H1 (cell line): ENCODE data around the gene P2RX7. TPM values are rescaled to one million over a fixed set of nuclear protein-coding genes. Genes with fewer than 3 reads are reported as not detected.

Source experiments
- CTCF ChIA-PET: fragments of 300-600 bp; sonication (Branson Sonifier 250); formaldehyde crosslinking; loops from one replicate; lab custom pipeline; 2021; ENCODE audit not compliant: partially characterized antibody; lab: Charles Lee
- POLR2A ChIA-PET: fragments of 300-600 bp; sonication (Branson Sonifier 250); formaldehyde crosslinking; loops from one replicate; lab custom pipeline; 2021; ENCODE audit warnings: inconsistent platforms; ENCODE audit not compliant: partially characterized antibody; lab: Charles Lee
- DNase-seq, 2 experiments: peaks; one replicate each; pipeline versions ENCODE4 v3.0.0 to v3.0.0-alpha.2; 2010 to 2022; ENCODE audit warnings: low spot score in 2 of 2, low read depth in 1 of 2, mixed read lengths in 1 of 2
- FAIRE-seq: peaks from 2 replicates; lab custom pipeline; 2011; peaks lifted over from hg19 to GRCh38; lab: Jason Lieb, UNC
- H2AFZ ChIP-seq: 2 replicates; pipeline ENCODE4 v1.8.1; 2012; ENCODE audit warnings: low read length, inconsistent platforms
- H2AK5ac ChIP-seq: 2 replicates; pipeline ENCODE4 v1.6.1; 2013; ENCODE audit warnings: low read depth, low read length
- H2BK120ac ChIP-seq: replicated peaks from 2 replicates; pipeline ENCODE3; 2013; ENCODE audit warnings: low read depth, low read length, inconsistent platforms
- H2BK12ac ChIP-seq: 2 replicates; pipeline ENCODE4 v1.6.1; 2013; ENCODE audit warnings: low read depth, low read length
- H2BK15ac ChIP-seq: 2 replicates; pipeline ENCODE4 v1.6.1; 2013; ENCODE audit warnings: low read length
- H2BK20ac ChIP-seq: 2 replicates; pipeline ENCODE4 v1.6.1; 2013; ENCODE audit warnings: low read length
- H2BK5ac ChIP-seq: 2 replicates; pipeline ENCODE4 v1.6.1; 2013; ENCODE audit warnings: low read depth, low read length
- H3K14ac ChIP-seq: 2 replicates; pipeline ENCODE4 v1.6.1; 2013; ENCODE audit warnings: inconsistent platforms; ENCODE audit not compliant: insufficient read length
- H3K18ac ChIP-seq: 2 replicates; pipeline ENCODE4 v1.6.1; 2013; ENCODE audit warnings: low read length; ENCODE audit errors: extremely low read depth
- H3K23ac ChIP-seq: 2 replicates; pipeline ENCODE4 v1.6.1; 2013; ENCODE audit warnings: inconsistent platforms; ENCODE audit not compliant: insufficient read length
- H3K23me2 ChIP-seq: 2 replicates; pipeline ENCODE4 v1.6.1; 2013; ENCODE audit warnings: low read depth, low read length
- H3K27ac ChIP-seq: 2 replicates; pipeline ENCODE4 v1.6.1; 2011; ENCODE audit warnings: low read depth, low read length, inconsistent platforms
- H3K27me3 ChIP-seq, 4 experiments: replicated peaks in 1 of 4; 1 replicate in 1 of 4; 2 replicates in 3 of 4; pipeline versions ENCODE4 v1.6.1 to v1.8.1; 2011 to 2013; ENCODE audit warnings: low read length in 3 of 4, mild to moderate bottlenecking in 3 of 4, inconsistent platforms in 2 of 4, mixed read lengths in 2 of 4, moderate library complexity in 1 of 4; ENCODE audit not compliant: control insufficient read depth in 3 of 4, insufficient read depth in 3 of 4; ENCODE audit errors: extremely low read depth in 1 of 4
- H3K36me3 ChIP-seq, 4 experiments: 2 replicates each; pipeline versions ENCODE4 v1.6.1 to v1.8.1; 2011 to 2013; ENCODE audit warnings: mild to moderate bottlenecking in 4 of 4, low read length in 3 of 4, moderate library complexity in 2 of 4, control low read depth in 1 of 4, inconsistent platforms in 1 of 4; ENCODE audit not compliant: insufficient read depth in 4 of 4, control insufficient read depth in 2 of 4
- H3K4ac ChIP-seq: replicated peaks from 2 replicates; pipeline ENCODE3; 2013; ENCODE audit warnings: low read length, low read depth, mixed read lengths, inconsistent platforms; ENCODE audit not compliant: insufficient read length
- H3K4me1 ChIP-seq, 4 experiments: replicated peaks in 1 of 4; 1 replicate in 1 of 4; 2 replicates in 3 of 4; pipeline versions ENCODE4 v1.6.1 to v1.8.1; 2011 to 2013; ENCODE audit warnings: low read length in 3 of 4, inconsistent platforms in 2 of 4, mixed read lengths in 1 of 4; ENCODE audit not compliant: insufficient read depth in 4 of 4, control insufficient read depth in 3 of 4
- H3K4me2 ChIP-seq, 2 experiments: 2 replicates each; pipeline versions ENCODE4 v1.6.1 to v1.8.1; 2011 to 2013; ENCODE audit warnings: low read depth in 2 of 2, low read length in 2 of 2, control low read depth in 1 of 2, inconsistent platforms in 1 of 2, mild to moderate bottlenecking in 1 of 2; ENCODE audit not compliant: insufficient read depth in 1 of 2
- H3K4me3 ChIP-seq, 4 experiments: fragments of 200-600, 300-600 bp in 1 of 4; sonication (generic), shearing (Covaris generic), sonication (Bioruptor Twin) in 1 of 4; 2 replicates each; pipeline versions ENCODE4 v1.5.1 to v1.8.1; 2011 to 2016; ENCODE audit warnings: low read length in 4 of 4, low read depth in 3 of 4, control low read depth in 2 of 4, inconsistent platforms in 2 of 4, mild to moderate bottlenecking in 2 of 4, mixed read lengths in 1 of 4, moderate library complexity in 1 of 4; ENCODE audit not compliant: insufficient read depth in 2 of 4; ENCODE audit errors: extremely low read depth in 1 of 4
- H3K56ac ChIP-seq: replicated peaks from 2 replicates; pipeline ENCODE3; 2013; ENCODE audit warnings: low read depth, mild to moderate bottlenecking, mixed read lengths, low read length, inconsistent platforms; ENCODE audit not compliant: insufficient read length
- H3K79me1 ChIP-seq: 2 replicates; pipeline ENCODE4 v1.6.1; 2013; ENCODE audit warnings: low read depth, low read length, control low read depth
- H3K79me2 ChIP-seq, 2 experiments: 2 replicates each; pipeline versions ENCODE4 v1.6.1 to v1.8.1; 2012 to 2013; ENCODE audit warnings: low read length in 2 of 2, mild to moderate bottlenecking in 2 of 2, inconsistent platforms in 1 of 2; ENCODE audit not compliant: insufficient read depth in 2 of 2, control insufficient read depth in 1 of 2
- H3K9ac ChIP-seq, 4 experiments: replicated peaks in 1 of 4; 1 replicate in 1 of 4; 2 replicates in 3 of 4; pipeline versions ENCODE4 v1.6.1 to v1.8.1; 2011 to 2013; ENCODE audit warnings: low read depth in 3 of 4, low read length in 3 of 4, control low read depth in 2 of 4, mild to moderate bottlenecking in 2 of 4, moderate library complexity in 2 of 4, inconsistent platforms in 1 of 4; ENCODE audit errors: extremely low read depth in 1 of 4
- H3K9me3 ChIP-seq, 2 experiments: 2 replicates each; pipeline versions ENCODE4 v1.6.1 to v1.8.1; 2012 to 2013; ENCODE audit warnings: mild to moderate bottlenecking in 2 of 2, moderate library complexity in 2 of 2, control low read depth in 1 of 2, inconsistent platforms in 1 of 2, low read depth in 1 of 2, low read length in 1 of 2, mixed read lengths in 1 of 2; ENCODE audit not compliant: insufficient read depth in 2 of 2
- H4K20me1 ChIP-seq, 2 experiments: replicated peaks in 1 of 2; 2 replicates each; pipeline versions ENCODE3 to v1.8.1; 2011 to 2013; ENCODE audit warnings: inconsistent platforms in 2 of 2, low read length in 2 of 2, mild to moderate bottlenecking in 1 of 2; ENCODE audit not compliant: insufficient read depth in 2 of 2, control insufficient read depth in 1 of 2
- H4K5ac ChIP-seq: 2 replicates; pipeline ENCODE4 v1.6.1; 2013; ENCODE audit warnings: low read length, low read depth, mixed read lengths, inconsistent platforms; ENCODE audit not compliant: insufficient read length
- H4K8ac ChIP-seq: 2 replicates; pipeline ENCODE4 v1.8.0; 2013; ENCODE audit warnings: mild to moderate bottlenecking, moderate library complexity, low read length, inconsistent platforms; ENCODE audit not compliant: insufficient read depth; ENCODE audit errors: extremely low read depth
- H4K91ac ChIP-seq: replicated peaks from 2 replicates; pipeline ENCODE3; 2013; ENCODE audit warnings: low read length, mixed read lengths, inconsistent platforms; ENCODE audit not compliant: insufficient read length
- CTCF ChIP-seq, 3 experiments: IDR thresholded peaks; 1 replicate in 2 of 3; 2 replicates in 1 of 3; pipeline versions ENCODE4 v1.5.1 to v1.6.1; 2011; ENCODE audit warnings: low read length in 3 of 3, mild to moderate bottlenecking in 3 of 3, inconsistent platforms in 2 of 3, low read depth in 1 of 3, moderate library complexity in 1 of 3; ENCODE audit not compliant: insufficient read depth in 1 of 3; ENCODE audit errors: control extremely low read depth in 1 of 3
- MAX ChIP-seq: IDR thresholded peaks from 2 replicates; pipeline ENCODE4 v1.6.1; 2012; ENCODE audit warnings: inconsistent platforms
- RAD21 ChIP-seq, 2 experiments: IDR thresholded peaks in 1 of 2; conservative IDR thresholded peaks in 1 of 2; 2 replicates each; pipeline ENCODE4 v1.6.1; 2011; ENCODE audit warnings: low read depth in 2 of 2, low read length in 2 of 2, improper control_type of control experiment in 1 of 2, inconsistent platforms in 1 of 2, mild to moderate bottlenecking in 1 of 2, moderate library complexity in 1 of 2
- SIX5 ChIP-seq: IDR thresholded peaks from 2 replicates; pipeline ENCODE4 v1.6.1; 2011; ENCODE audit warnings: mild to moderate bottlenecking, low read depth, low read length
- WGBS, 2 experiments: shearing (Covaris generic) in 1 of 2; methylation state at CpG; one replicate each; pipeline versions ENCODE4 v1.1.6 to v1.1.7; 2013 to 2015; ENCODE audit warnings: low lambda C conversion rate in 2 of 2, mixed read lengths in 2 of 2, inconsistent platforms in 1 of 2, low coverage in 1 of 2, missing lambda C conversion rate in 1 of 2; ENCODE audit not compliant: insufficient replicate concordance in 2 of 2, insufficient coverage in 1 of 2, insufficient read length in 1 of 2; ENCODE audit errors: extremely low coverage in 1 of 2, missing lambda C conversion rate in 1 of 2; 5-methylcytosine and 5-hydroxymethylcytosine counted together
- polyA plus RNA-seq, 7 experiments: library from polyadenylated mRNA; depleted of rRNA in 3 of 7; stranded (reverse) in 5 of 7; unstranded in 2 of 7; fragments of >200 nt in 5 of 7; fragments of 200-250 nt in 2 of 7; gene quantifications; 1 replicate in 5 of 7; 2 replicates in 1 of 7; 4 replicates in 1 of 7; pipeline versions ENCODE4 v1.2.1 to v1.2.3, GENCODE V29; 2011 to 2013; ENCODE audit warnings: missing spikeins in 2 of 7, mixed read lengths in 2 of 7
- total RNA-seq: library from RNA; stranded (reverse); fragmentation: NEBNext Ultra II Directional; extraction: Animal tissue kit (Norgen Biotek cat#: 25700); gene quantifications from 2 replicates; pipeline ENCODE4 v1.2.1, GENCODE V29; 2021

The P2RX7 gene
- total and polyA plus RNA-seq, 2 of the 8 experiments (the other 6 are each of a cell fraction or from before 2014, with no cell fraction given): 0.38 to 0.56 TPM

GRCh38 chr12:121089031-121089812, 43.5 kb upstream of the P2RX7 start:
- FAIRE-seq (no peak), DNase-seq (peak in 1 of 2 experiments; percentile 54)
- ChIA-PET CTCF (interaction anchor here (0.6 to 2.6 kb wide), 9 partner anchors 11 to 86 kb away, joined by 3 to 23 read pairs (median 3); partner anchors contain the start of gene C12orf43), POLR2A (interaction anchor here (0.7 kb wide), 1 partner anchor 142 kb away, joined by 3 read pairs; no protein-coding TSS in a partner anchor)
- Histone ChIP-seq H3K36me3 (no peaks in the 10 kb centered on the region), H2AK5ac (no peak overlapping the region), H3K23me2 (no peaks in the 10 kb centered on the region), H3K4me1 (peaks cover 0 to 4% (median 0%) of the 10 kb centered on the region in 4 experiments; a peak in 1 of 7 replicates), H4K91ac (no peak overlapping the region), H4K8ac (peak overlapping the region; percentile 11; the same call in 1 of the 2 replicates), H3K27ac (no peak overlapping the region), H3K23ac (no peak overlapping the region), H2BK20ac (no peak overlapping the region), H3K18ac (no peak overlapping the region), H3K79me1 (no peaks in the 10 kb centered on the region), H3K4me2 (no peak overlapping the region), H3K14ac (no peak overlapping the region), H3K9me3 (no peaks in the 10 kb centered on the region; a peak in 1 of 4 replicates), H2BK15ac (no peak overlapping the region), H3K4ac (no peak overlapping the region), H2AFZ (no peak overlapping the region), H4K20me1 (no peaks in the 10 kb centered on the region), H2BK120ac (no peak overlapping the region), H3K9ac (no peak overlapping the region), H2BK5ac (no peak overlapping the region), H3K27me3 (no peaks in the 10 kb centered on the region), H4K5ac (no peak overlapping the region), H3K79me2 (no peaks in the 10 kb centered on the region), H3K4me3 (no peak overlapping the region), H3K56ac (no peak overlapping the region), H2BK12ac (0 out of 2 replicates have a peak overlapping the region, but pooled peaks have one; percentile 33)
- peak; percentile 25 to 46 (median 40) for TF ChIP-seq CTCF (IDR thresholded peaks at IDR 0.05; ENCODE audit: control extremely low read depth in 1 of 3, insufficient read depth in 1 of 3, low read depth in 1 of 3, low read length in 3 of 3)
- peak; percentile 55 for TF ChIP-seq MAX
- no peak for TF ChIP-seq SIX5
- TF ChIP-seq RAD21 (IDR thresholded peaks at IDR 0.05 in 1 of 2, conservative IDR thresholded peaks at IDR 0.05 in 1 of 2; ENCODE audit: low read depth in 2 of 2, low read length in 2 of 2): peak in 1 of 2 experiments; percentile 21; a peak in 1 of 4 replicates
- WGBS, 2 experiments: 82% methylated on average over 13 of the region's 14 CpGs; no CpG with 5 or more reads in 1 of the 2 experiments
